ENCODE measurements around the gene ZDHHC9. TPM values are rescaled to one million over a fixed set of nuclear protein-coding genes. Genes with fewer than 3 reads are reported as not detected.

ZDHHC9 gene
- total RNA-seq, 1 donor from 2014 or later: 62.0 TPM

- Mint-ChIP-seq H3K27me3 (ENCODE audit: unreplicated experiment) (no peaks in the 10 kb centered on the region), H3K36me3 (ENCODE audit: unreplicated experiment) (no peaks in the 10 kb centered on the region), H3K9me3 (ENCODE audit: unreplicated experiment) (peaks cover 7% of the 10 kb centered on the region), H3K27ac (ENCODE audit: unreplicated experiment) (peak overlapping the region; percentile 66), H3K4me1 (ENCODE audit: low read depth, unreplicated experiment) (peaks cover 18% of the 10 kb centered on the region), H3K4me3 (ENCODE audit: unreplicated experiment) (peak overlapping the region; percentile 70)
- DNase-seq: no peak
- TF ChIP-seq CTCF (IDR thresholded peaks at IDR 0.05; ENCODE audit: partially characterized antibody, unreplicated experiment): no peak
Observed at GRCh38 chrX:129840344-129840743, 3.3 kb downstream of the ZDHHC9 start.

- TF ChIP-seq CTCF (IDR thresholded peaks at IDR 0.05; ENCODE audit: partially characterized antibody, unreplicated experiment): no peak
- H3K9me3 Mint-ChIP-seq (ENCODE audit: unreplicated experiment): peaks cover 3% of the 10 kb centered on the region
- H3K27ac Mint-ChIP-seq (ENCODE audit: unreplicated experiment): no peak overlapping the region
Observed at GRCh38 chrX:129836827-129837226, 6.9 kb downstream of the ZDHHC9 start.

GRCh38 chrX:129833153-129833990 lies 10.3 kb downstream of the ZDHHC9 start:
- Mint-ChIP-seq H3K4me3 (ENCODE audit: unreplicated experiment) (peak overlapping the region; percentile 21), H3K27ac (ENCODE audit: unreplicated experiment) (no peak overlapping the region)

More at GRCh38 chrX:129836827-129837226, 6.9 kb downstream of the ZDHHC9 start:
- Mint-ChIP-seq H3K4me3 (ENCODE audit: unreplicated experiment) (no peak overlapping the region), H3K36me3 (ENCODE audit: unreplicated experiment) (no peaks in the 10 kb centered on the region), H3K27me3 (ENCODE audit: unreplicated experiment) (no peaks in the 10 kb centered on the region), H3K4me1 (ENCODE audit: low read depth, unreplicated experiment) (peaks cover 23% of the 10 kb centered on the region)
- no peak for DNase-seq

GRCh38 chrX:129831091-129831885 lies 12.4 kb downstream of the ZDHHC9 start:
- H3K27ac Mint-ChIP-seq (ENCODE audit: unreplicated experiment): no peak overlapping the region
- TF ChIP-seq CTCF (IDR thresholded peaks at IDR 0.05; ENCODE audit: partially characterized antibody, unreplicated experiment): no peak
- peaks cover 5% of the 10 kb centered on the region for H3K4me1 Mint-ChIP-seq (ENCODE audit: low read depth, unreplicated experiment)
- no peaks in the 10 kb centered on the region for H3K27me3 Mint-ChIP-seq (ENCODE audit: unreplicated experiment)
- no peak for DNase-seq
- H3K36me3 Mint-ChIP-seq (ENCODE audit: unreplicated experiment): peaks cover 10% of the 10 kb centered on the region
- no peak overlapping the region for H3K4me3 Mint-ChIP-seq (ENCODE audit: unreplicated experiment)
- peaks cover 3% of the 10 kb centered on the region for H3K9me3 Mint-ChIP-seq (ENCODE audit: unreplicated experiment)

More at GRCh38 chrX:129833153-129833990, 10.3 kb downstream of the ZDHHC9 start:
- Mint-ChIP-seq H3K27me3 (ENCODE audit: unreplicated experiment) (no peaks in the 10 kb centered on the region), H3K36me3 (ENCODE audit: unreplicated experiment) (peaks cover 10% of the 10 kb centered on the region), H3K9me3 (ENCODE audit: unreplicated experiment) (peaks cover 3% of the 10 kb centered on the region), H3K4me1 (ENCODE audit: low read depth, unreplicated experiment) (peaks cover 5% of the 10 kb centered on the region)
- no peak for TF ChIP-seq CTCF (IDR thresholded peaks at IDR 0.05; ENCODE audit: partially characterized antibody, unreplicated experiment)
- no peak for DNase-seq
